GM21360 (cell line): Measurements from ENCODE around the gene SPOUT1.
"Not testable (repeated sequence)": the region's sequence is repeated elsewhere in the genome, so short reads cannot be mapped to it uniquely, and the experiment has no call there.

Experiments used
- ATAC-seq: cut with Tn5 transposase; IDR thresholded peaks from one replicate; pipeline ENCODE4 v1.9.1; 2021; ENCODE audit warnings: mild to moderate bottlenecking, moderate library complexity; ENCODE audit not compliant: unreplicated experiment

SPOUT1 gene, protein sequence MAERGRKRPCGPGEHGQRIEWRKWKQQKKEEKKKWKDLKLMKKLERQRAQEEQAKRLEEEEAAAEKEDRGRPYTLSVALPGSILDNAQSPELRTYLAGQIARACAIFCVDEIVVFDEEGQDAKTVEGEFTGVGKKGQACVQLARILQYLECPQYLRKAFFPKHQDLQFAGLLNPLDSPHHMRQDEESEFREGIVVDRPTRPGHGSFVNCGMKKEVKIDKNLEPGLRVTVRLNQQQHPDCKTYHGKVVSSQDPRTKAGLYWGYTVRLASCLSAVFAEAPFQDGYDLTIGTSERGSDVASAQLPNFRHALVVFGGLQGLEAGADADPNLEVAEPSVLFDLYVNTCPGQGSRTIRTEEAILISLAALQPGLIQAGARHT

DNA sequence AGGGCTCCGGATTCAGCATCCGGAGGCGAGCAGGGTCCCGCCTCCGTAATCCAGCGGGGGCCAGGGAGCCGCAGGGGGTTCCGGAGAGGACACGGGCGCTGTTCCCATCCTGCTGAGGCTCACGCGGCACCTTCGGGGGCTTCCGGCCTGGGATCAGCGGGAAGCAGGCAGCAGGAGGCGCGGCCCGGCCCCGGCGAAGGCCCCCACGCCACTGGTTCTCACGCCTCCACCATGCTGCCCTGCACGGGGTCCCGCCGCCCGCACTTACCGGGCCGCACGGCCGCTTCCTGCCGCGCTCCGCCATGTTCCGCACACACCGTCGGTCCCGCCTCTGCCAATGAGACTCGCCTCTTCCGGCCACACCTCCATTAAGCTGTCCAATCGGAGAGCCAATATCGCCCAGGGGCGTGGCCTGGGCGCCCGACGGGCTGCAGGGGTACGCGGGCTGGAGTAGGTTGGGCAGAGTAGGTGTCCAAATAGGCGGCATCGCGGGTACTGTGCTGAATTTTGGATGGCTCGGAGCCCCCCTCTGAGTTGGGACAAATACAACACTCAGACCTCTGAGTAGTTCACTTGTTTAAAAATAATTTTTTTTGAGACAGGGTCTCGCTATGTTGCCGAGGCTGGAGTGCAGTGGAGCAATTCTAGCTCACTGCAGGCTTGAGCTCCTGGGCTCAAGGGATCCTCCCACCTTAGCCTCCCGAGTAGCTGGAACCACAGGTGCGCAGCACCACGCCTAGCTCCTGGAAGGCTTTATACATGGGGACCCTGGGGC, at the start of gene SPOUT1:
TSS of gene SPOUT1 (minus strand) at position 318 of the 775 bp plus-strand sequence. CDS start at position 304, 14 bp downstream.
- peak; percentile 95 for ATAC-seq

GRCh38 chr9:128877852-128878251, 48.3 kb upstream of the SPOUT1 start:
- ATAC-seq = no peak

DNA sequence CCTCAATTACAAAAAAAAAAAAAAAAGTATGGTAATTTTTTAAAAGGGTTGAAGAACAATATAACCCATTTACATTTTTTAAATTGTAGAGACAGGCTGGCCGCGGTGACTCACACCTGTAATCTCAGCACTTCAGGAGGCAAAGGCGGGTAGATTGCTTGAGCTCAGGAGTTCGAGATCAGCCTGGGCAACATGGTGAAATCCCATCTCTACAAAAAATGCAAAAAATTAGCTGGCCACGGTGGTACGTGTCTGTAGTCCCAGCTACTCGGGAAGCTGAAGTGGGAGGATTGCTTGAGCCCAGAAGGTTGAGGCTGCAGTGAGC, 41.3 kb upstream of the SPOUT1 start:
- not testable (repeated sequence) for ATAC-seq

GRCh38 chr9:128870128-128870940, 40.7 kb upstream of the SPOUT1 start:
- no peak for ATAC-seq

DNA sequence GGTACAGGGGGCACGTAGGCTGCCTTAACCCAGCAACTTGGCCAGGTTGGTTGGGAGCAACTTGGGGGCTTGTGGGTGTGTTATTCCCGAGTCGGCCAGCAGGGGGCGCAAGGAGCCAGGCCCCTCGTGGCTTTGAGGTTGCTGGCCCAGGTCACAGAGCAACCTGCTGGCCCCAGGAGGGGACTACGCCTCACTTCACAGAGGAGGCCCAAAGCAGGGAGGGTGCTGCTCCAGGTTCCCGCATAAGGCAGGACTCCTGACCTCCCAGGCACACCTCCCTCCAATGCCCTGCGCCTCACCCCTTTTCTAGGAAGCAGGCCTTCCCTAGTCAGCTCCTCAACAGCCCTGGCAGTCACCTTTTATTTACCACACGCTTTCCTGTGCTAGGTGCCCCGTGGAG, 34.1 kb upstream of the SPOUT1 start:
- ATAC-seq = no peak

DNA sequence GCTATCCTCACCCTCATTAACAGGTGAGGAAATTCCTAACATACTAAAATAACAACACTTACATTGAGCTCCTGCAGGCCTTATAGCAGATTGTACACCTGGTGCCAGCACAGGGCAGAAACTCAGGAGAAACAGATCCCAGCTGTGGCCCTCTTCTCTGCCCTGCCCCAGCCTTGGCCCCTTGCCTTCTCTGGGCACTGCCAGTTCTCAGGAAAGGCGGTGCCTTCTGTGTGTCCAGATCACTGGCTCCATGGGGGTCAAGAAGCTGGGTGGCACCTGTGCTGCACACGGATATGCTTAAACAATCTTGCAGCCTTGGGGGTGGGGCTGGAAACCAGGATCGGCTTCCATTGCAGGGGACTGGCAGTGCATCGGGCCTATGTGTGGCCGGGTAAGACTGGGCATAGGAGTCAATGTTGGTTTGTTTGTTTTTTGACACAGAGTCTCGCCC, 32.8 kb upstream of the SPOUT1 start:
- no peak for ATAC-seq

DNA sequence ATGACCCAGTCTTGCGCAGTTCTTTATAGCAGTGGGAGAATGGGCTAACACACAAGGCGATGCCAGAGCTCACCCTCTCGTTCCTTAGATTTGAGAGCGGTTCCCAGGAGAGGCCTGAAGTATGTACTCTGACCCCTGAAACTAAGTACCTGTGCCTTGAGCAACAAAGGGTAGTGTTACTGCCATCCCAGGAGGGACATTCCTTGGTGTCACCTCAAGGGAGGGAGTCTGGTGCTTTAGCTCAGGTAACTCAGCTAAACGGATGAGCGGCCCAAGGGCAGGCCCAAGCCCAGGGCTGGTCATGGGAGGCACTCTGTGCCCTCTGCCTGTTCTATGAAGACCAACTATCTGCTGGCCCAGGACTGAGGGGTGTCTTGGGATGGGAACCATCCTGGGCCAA, 31.9 kb upstream of the SPOUT1 start:
- no peak for ATAC-seq

GRCh38 chr9:128860937-128861336, 31.3 kb upstream of the SPOUT1 start:
- ATAC-seq = no peak

GRCh38 chr9:128858476-128858875, 28.9 kb upstream of the SPOUT1 start:
- not testable (repeated sequence) for ATAC-seq

DNA sequence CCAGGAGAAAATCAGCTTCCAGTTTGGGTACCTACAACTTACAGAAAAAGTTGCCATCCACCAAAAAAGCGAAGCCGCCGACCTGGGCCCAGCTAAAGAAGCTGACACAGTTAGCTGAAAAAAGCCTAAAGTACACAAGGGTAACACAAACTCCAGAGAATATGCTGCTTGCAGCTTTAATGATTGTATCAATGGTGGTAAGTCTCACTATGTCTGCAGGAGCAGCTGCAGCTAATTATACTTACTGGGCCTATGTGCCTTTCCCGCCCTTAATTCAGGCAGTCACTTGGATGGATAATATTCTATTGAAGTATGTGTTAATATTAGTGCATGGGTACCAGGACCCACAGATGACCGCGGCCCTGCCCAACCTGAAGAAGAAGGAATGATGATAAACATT, 24.9 kb upstream of the SPOUT1 start:
- not testable (repeated sequence) for ATAC-seq

GRCh38 chr9:128852646-128853045, 23.1 kb upstream of the SPOUT1 start:
- ATAC-seq = not testable (repeated sequence)

DNA sequence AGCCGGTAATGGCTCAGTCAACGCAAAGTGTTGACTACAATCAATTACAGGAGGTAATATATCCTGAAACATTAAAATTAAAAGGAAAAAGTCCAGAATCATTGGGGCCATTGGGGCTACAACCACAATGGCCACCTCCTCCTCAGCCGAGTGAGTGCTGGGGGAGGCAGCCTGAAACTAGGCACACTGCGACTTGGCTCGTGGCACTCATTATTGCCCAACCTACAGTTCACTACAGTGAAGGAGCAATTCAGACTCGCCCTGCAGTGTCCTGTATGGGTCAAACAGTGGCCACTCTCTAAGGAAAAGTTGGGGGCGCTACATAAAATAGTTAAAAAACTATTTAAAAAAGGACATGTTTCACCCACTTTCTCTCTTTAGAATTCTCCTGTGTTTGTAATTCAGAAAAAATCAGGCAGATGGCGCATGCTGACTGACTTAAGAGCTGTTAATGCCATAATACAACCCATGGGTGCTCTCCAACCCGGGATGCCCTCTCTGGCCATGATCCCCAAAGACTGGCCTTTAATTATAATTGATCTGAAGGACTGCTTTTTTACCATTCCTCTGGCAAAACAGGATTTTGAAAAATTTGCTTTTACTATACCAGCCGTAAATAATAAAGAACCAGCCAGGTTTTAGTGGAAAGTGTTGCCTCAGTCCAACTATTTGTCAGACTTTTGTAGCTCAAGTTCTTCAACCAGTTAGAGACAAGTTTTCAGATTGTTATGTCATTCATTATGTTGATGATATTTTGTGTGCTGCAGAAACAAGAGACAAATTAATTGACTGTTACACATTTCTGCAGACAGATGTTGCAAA, 22.4 kb upstream of the SPOUT1 start:
- not testable (repeated sequence) for ATAC-seq

- not testable (repeated sequence) for ATAC-seq
Observed at GRCh38 chr9:128851024-128851423, 21.4 kb upstream of the SPOUT1 start.

DNA sequence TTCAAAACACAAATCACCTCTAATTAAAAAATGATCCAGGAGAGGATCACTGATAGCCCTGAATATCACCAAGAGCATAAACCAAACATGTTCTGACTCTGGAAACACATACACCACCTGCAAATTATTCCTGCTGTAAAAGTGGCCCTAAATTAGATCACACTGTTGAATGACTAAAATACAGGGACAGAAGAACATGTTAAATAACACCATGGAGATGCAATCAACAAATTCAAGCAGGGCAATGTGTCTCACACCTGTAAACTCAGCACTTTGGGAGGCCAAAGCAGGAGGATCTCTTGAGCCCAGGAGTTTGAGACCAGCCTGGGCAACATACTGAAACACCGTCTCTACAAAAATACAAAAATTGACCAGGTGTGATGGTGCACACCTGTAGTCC, 18.2 kb upstream of the SPOUT1 start:
- no peak for ATAC-seq

DNA sequence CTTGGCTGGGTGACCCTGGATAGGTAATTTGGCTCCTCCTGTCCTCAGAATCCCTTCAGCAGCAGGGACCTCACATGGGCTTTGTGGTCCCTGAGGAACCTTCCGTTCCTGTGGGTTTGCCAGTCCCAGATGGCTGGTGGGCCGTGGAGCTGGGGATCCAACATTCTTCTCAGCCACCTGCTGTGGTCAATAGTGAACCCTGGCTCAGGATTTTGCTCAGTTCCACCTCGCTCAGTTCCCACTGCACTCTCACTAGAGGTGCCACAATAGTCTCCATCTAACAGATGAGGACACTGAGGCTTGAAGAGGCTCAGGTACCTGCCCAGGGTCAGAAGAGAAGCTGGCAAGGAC, 17.1 kb upstream of the SPOUT1 start:
- ATAC-seq = no peak

GRCh38 chr9:128845186-128845931, 15.8 kb upstream of the SPOUT1 start:
- no peak for ATAC-seq

DNA sequence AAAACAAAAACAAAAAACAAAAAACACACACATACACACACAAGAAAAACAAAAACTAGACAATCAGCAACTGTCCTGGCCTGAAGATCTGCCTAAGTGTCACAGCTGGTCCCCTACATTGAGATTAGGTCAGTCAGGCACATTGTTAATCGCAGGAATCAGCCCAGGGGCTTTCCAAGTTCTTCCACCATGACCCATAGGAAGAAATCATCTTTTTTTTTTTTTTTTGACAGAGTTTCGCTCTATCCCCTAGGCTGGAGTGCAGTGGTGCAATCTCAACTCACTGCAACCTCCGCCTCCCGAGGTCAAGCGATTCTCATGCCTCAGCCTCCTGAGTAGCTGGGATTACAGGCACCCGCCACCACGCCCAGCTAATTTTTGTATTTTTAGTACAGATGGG, 13.6 kb upstream of the SPOUT1 start:
- ATAC-seq = not testable (repeated sequence)

GRCh38 chr9:128841694-128842492, 12.3 kb upstream of the SPOUT1 start:
- no peak for ATAC-seq

DNA sequence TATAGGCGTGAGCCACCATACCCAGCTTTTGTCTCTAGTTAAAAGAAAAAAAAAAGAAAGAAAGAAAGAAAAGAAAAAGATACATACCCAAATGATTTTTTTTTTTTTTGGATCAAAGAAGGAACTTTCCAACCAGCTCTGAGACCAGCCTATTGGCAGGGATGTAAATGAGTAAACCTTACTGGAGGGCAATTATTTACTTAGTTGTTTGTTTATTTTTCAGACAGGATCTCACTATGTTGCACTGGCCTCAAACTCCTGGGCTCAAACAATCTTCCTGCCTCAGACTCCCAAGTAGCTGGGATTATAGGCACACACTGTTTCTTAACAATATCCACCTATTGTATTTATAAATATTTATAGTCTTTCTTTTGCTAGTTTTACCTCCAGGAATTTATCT, 10.9 kb upstream of the SPOUT1 start:
- ATAC-seq = no peak
